Measurements from ENCODE around the gene DENND1A. TPM values are rescaled to one million over a fixed set of nuclear protein-coding genes. Genes with fewer than 3 reads are reported as not detected.
A peak's percentile ranks its signal among the peaks of the same experiment; 100 is the strongest.
"Not testable (repeated sequence)": the region's sequence is repeated elsewhere in the genome, so short reads cannot be mapped to it uniquely, and the experiment has no call there.

The DENND1A gene
- total RNA-seq, 2 donors from 2014 or later = 12.6 to 22.7 TPM

DNA sequence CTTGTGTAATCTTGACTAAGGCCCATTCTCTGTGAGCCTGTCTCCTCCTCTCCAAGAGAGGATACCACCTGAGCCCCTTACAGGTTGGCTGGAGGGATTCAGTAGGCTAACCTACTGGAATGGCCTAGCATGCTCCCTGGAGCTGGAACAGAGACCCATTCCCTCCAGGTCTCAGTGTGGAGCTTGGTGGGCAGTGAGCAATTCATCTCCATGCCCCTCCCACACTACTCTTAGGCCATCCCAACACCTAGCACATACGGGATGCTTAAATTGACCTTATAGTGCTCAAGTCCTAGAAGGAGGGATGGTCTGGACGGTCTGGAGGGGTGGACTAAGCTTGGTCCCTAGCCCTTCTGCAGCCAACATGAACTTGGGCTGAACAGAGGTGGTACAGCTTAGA lies 498.3 kb downstream of the DENND1A start:
- Mint-ChIP-seq H3K36me3 (peaks cover 0 to 9% of the 10 kb centered on the region in 2 donors), H3K27ac (no peak overlapping the region), H3K9me3 (peaks cover 0 to 3% of the 10 kb centered on the region in 2 donors)
- DNase-seq (ENCODE audit: low spot score in 2 of 2) (no peak), ATAC-seq (no peak)

DNA sequence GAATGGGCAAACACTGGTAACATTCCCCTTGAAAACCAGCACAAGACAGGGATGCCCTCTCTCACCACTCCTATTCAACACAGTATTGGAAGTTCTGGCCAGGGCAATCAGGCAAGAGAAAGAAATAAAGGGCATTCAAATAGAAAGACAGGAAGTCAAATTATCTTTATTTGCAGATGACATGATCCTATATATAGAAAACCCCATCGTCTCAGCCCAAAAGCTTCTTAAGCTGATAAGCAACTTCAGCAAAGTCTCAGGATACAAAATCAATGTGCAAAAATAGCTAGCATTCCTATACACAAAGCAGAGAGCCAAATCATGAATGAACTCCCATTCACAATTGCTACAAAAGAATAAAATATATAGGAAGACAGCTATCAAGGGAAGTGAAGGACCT lies 501.5 kb downstream of the DENND1A start:
- H3K27ac Mint-ChIP-seq = not testable (repeated sequence)

GRCh38 chr9:123426406-123426805 lies 503.5 kb downstream of the DENND1A start:
- Mint-ChIP-seq H3K36me3 (peaks cover 0 to 6% of the 10 kb centered on the region in 2 donors), H3K27ac (peak overlapping the region in 1 of 2 donors; percentile 73), H3K9me3 (peaks cover 0 to 3% of the 10 kb centered on the region in 2 donors)
- DNase-seq (ENCODE audit: low spot score in 2 of 2) (no peak), ATAC-seq (no peak)

More for the DNA sequence above, 501.5 kb downstream of the DENND1A start:
- H3K9me3 Mint-ChIP-seq; ATAC-seq; DNase-seq (ENCODE audit: low spot score in 2 of 2); H3K36me3 Mint-ChIP-seq: not testable (repeated sequence)

DNA sequence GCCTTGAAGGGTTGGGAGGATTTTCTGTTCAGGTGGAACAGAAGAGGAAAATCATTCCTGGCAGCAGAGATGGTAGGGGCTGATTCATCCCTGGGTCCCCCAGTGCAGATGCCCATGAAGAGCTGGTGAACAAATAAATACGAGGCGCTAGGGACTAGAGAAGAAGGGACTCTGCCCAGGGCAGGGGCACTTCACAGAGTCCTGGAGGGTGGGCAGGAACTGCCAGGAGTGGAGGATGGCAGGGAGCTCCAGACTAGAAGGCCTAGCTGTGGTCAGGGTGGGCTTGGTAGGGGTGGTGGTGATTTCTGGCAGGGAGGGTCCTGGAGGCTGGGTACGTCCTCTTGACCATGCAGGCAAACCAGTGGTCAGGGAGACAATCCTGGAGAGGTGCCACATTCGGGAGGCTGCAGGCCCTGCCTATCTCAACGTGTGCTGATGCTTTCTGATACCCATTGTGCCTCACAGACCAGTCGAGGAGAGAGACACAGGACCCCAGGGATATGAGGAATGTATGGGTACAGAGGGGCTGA lies 504.0 kb downstream of the DENND1A start:
- ATAC-seq = no peak
- H3K27ac Mint-ChIP-seq = peak overlapping the region in 1 of 2 donors; percentile 73

DNA sequence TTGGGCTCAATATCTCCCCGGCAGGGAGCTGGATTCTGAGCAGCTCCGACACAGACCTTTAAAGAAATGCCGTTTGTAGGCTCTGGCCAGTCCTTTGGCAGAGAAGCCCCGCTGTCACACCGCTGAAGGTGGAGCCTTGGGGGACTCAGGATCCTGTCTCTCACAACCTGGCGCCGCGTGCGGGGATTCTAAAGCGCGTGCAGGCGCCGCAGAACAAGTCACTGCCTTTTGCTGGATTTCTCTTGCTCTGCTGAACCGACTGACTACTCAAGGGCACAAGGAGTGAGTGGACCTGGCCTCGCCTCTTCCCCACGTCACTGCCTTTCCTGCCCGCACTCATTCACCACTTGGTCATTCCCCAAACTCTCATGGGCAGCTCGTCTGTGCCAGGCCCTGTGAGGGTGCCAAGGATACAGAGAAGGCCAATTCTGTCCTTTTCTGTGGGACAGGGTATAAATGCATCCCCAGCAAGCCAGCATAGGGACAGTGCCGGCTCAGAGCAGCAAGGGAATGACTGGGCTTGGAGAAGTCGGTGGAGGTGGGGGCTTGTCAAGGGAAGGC lies 504.6 kb downstream of the DENND1A start:
- no peak for ATAC-seq
- peaks cover 0 to 2% of the 10 kb centered on the region in 2 donors for H3K9me3 Mint-ChIP-seq
- no peak for DNase-seq (ENCODE audit: low spot score in 2 of 2)
- H3K36me3 Mint-ChIP-seq = peaks cover 0 to 2% of the 10 kb centered on the region in 2 donors
- peak overlapping the region in 1 of 2 donors; percentile 73 for H3K27ac Mint-ChIP-seq

More for the DNA sequence above, 504.0 kb downstream of the DENND1A start:
- Mint-ChIP-seq H3K9me3 (peaks cover 0 to 3% of the 10 kb centered on the region in 2 donors), H3K36me3 (peaks cover 0 to 6% of the 10 kb centered on the region in 2 donors)
- no peak for DNase-seq (ENCODE audit: low spot score in 2 of 2)

GRCh38 chr9:123424552-123425225 lies 505.2 kb downstream of the DENND1A start:
- Mint-ChIP-seq H3K36me3 (no peaks in the 10 kb centered on the region), H3K27ac (peak overlapping the region in 1 of 2 donors; percentile 70), H3K9me3 (no peaks in the 10 kb centered on the region)
- no peak for ATAC-seq
- no peak for DNase-seq (ENCODE audit: low spot score in 2 of 2)

DNA sequence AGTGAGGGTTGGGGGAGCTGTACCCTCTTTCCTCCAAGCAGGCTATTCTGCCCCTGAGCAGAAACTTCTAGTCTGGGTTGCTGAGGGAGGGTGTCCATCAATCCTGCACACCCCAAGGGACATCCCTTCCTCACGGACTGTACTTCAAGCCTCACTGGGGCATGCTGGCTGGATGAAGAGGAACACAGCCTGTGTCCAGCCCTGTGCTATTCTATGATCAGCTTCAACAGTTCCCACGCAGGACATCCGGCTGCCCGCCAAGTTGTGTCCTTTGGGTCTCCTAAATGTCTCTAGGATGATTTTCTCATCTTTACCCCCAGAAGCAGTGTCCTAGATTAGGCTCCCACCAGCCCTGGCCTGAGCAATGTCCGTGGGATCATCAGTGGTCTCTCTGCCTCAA lies 505.8 kb downstream of the DENND1A start:
- Mint-ChIP-seq H3K9me3 (no peaks in the 10 kb centered on the region), H3K36me3 (no peaks in the 10 kb centered on the region), H3K27ac (peak overlapping the region in 1 of 2 donors; percentile 3)
- no peak for ATAC-seq
- no peak for DNase-seq (ENCODE audit: low spot score in 2 of 2)

- ATAC-seq (no peak), DNase-seq (ENCODE audit: low spot score in 2 of 2) (no peak)
- H3K27ac Mint-ChIP-seq = no peak overlapping the region
- no peaks in the 10 kb centered on the region for H3K36me3 Mint-ChIP-seq
- no peaks in the 10 kb centered on the region for H3K9me3 Mint-ChIP-seq
Observed at GRCh38 chr9:123423311-123423640, 506.6 kb downstream of the DENND1A start.

- H3K27ac Mint-ChIP-seq = no peak overlapping the region
- no peak for DNase-seq (ENCODE audit: low spot score in 2 of 2)
- H3K9me3 Mint-ChIP-seq = no peaks in the 10 kb centered on the region
- no peak for ATAC-seq
- H3K36me3 Mint-ChIP-seq = no peaks in the 10 kb centered on the region
Observed at GRCh38 chr9:123422635-123423310, 507.2 kb downstream of the DENND1A start.

GRCh38 chr9:123421801-123422455 lies 508.0 kb downstream of the DENND1A start:
- ATAC-seq (no peak), DNase-seq (ENCODE audit: low spot score in 2 of 2) (peak in 1 of 2 donors; percentile 11)
- Mint-ChIP-seq H3K9me3 (no peaks in the 10 kb centered on the region), H3K27ac (peak overlapping the region in 1 of 2 donors; percentile 63), H3K36me3 (no peaks in the 10 kb centered on the region)

DNA sequence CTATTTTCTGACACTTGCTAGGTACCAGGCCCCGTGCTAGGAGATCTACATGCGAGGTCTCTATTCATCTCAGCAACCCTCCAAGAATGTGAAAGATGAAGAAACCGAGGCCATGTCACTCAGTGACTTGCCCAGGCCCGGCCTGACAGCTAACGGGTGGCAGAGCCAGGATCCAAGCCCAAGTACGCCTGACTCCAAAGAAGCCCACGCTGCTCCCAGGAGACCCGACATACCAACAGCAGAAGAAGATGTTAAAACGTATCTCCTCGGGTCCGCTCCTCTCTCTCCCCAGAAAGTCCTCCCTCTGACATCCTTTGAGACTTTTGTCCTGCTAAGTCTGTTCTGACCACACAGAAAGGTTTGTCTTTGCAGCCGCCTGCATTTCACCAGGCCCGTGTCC lies 508.7 kb downstream of the DENND1A start:
- Mint-ChIP-seq H3K36me3 (no peaks in the 10 kb centered on the region), H3K9me3 (no peaks in the 10 kb centered on the region), H3K27ac (no peak overlapping the region)
- DNase-seq (ENCODE audit: low spot score in 2 of 2) (peak in 1 of 2 donors; percentile 37), ATAC-seq (no peak)

GRCh38 chr9:123420592-123421111 lies 509.3 kb downstream of the DENND1A start:
- Mint-ChIP-seq H3K27ac (no peak overlapping the region), H3K9me3 (no peaks in the 10 kb centered on the region), H3K36me3 (no peaks in the 10 kb centered on the region)
- DNase-seq (ENCODE audit: low spot score in 2 of 2) = no peak
- no peak for ATAC-seq

GRCh38 chr9:123419721-123420591 lies 510.0 kb downstream of the DENND1A start:
- H3K27ac Mint-ChIP-seq = peak overlapping the region in 1 of 2 donors; percentile 44
- H3K9me3 Mint-ChIP-seq = no peaks in the 10 kb centered on the region
- peak in 1 of 2 donors; percentile 37 for DNase-seq (ENCODE audit: low spot score in 2 of 2)
- no peak for ATAC-seq
- no peaks in the 10 kb centered on the region for H3K36me3 Mint-ChIP-seq

DNA sequence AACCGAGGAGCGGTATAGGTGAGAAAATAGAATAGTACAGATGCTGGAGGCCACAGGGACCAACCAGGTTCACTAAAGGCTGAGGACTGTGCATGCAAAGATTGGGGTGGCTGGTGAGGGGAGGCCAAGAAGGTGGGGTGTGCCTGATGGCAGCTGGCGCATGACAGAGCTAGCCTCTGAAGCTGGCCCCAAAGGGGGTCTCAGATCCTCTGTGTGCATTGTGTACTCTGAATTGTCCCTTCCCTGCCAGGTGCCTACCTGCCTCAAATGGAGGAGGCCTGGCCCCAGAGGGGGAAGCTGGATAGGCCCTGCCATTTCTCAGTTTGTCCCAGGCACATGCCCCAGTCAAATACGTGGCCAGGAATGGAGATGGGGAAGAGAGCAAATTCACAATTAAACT lies 510.8 kb downstream of the DENND1A start:
- Mint-ChIP-seq H3K36me3 (no peaks in the 10 kb centered on the region), H3K9me3 (no peaks in the 10 kb centered on the region), H3K27ac (peak overlapping the region; percentile 5 to 81)
- ATAC-seq = no peak
- peak in 1 of 2 donors; percentile 21 for DNase-seq (ENCODE audit: low spot score in 2 of 2)

GRCh38 chr9:123418506-123418905 lies 511.4 kb downstream of the DENND1A start:
- H3K9me3 Mint-ChIP-seq = no peaks in the 10 kb centered on the region
- peak overlapping the region; percentile 5 to 81 for H3K27ac Mint-ChIP-seq
- DNase-seq (ENCODE audit: low spot score in 2 of 2) (peak in 1 of 2 donors; percentile 23), ATAC-seq (no peak)
- H3K36me3 Mint-ChIP-seq = no peaks in the 10 kb centered on the region

DNA sequence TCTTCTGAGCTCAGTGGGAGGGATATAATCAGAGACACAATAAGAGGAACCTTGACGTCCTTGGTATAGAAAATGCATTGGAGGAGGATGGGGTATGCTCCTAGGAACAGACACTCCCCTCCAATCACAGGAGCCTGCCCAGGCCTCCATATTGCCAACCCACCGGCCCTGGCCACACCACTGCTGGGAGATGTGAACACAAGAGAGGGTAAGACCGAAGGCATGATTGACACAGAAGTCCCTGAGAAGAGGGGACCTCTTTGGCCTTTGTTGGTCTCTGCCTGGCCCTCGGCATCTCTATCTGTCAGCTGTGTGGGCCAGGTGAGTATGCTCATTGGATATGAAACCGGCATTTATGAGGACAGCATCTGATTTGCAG lies 511.9 kb downstream of the DENND1A start:
- peak in 1 of 2 donors; percentile 26 for DNase-seq (ENCODE audit: low spot score in 2 of 2)
- peak overlapping the region; percentile 5 to 51 for H3K27ac Mint-ChIP-seq
- no peaks in the 10 kb centered on the region for H3K9me3 Mint-ChIP-seq
- no peak for ATAC-seq
- H3K36me3 Mint-ChIP-seq = no peaks in the 10 kb centered on the region

Measured in activated naive CD4-positive, alpha-beta T cell treated with anti-CD3 and anti-CD28 coated beads, Interleukin-2, amount 50 U/mL, for 72 hours (primary cell).